Heart left ventricle (tissue), 13 donors: ENCODE data around the gene TAPBPL.

Experiments
- CTCF ChIP-seq, 12 donors: fragments of 200-600 bp; sonication (generic) in 4 of 12; IDR thresholded peaks; one replicate each; pipeline versions ENCODE4 v1.5.0 to v1.8.0; 2018 to 2022; ENCODE audit warnings: antibody characterized with exemption in 12 of 12, mild to moderate bottlenecking in 5 of 12
- POLR2A ChIP-seq, 2 donors: fragments of 450-650 bp; IDR thresholded peaks; one replicate each; pipeline ENCODE4 v1.6.1; 2017; ENCODE audit warnings: antibody characterized with exemption in 2 of 2, mild to moderate bottlenecking in 2 of 2, moderate library complexity in 2 of 2
- donor health status: ischemic (EF 13 %, LVEDD 7.1; RV severe dilation, severe dysfunction).
- donor health status: DM: no; HTN: yes; CAD: no.
- donor health status: DM: no; HTN: no; CAD: no.
- donor health status: ischemic (EF 25% LVEDD 6.9; RV normal size, moderate dysfunction).
- donor health status: ischemic (EF 25% LVEDD 5.7; RV mildly dilated, moderate dysfunction).
- donor health status: ischemic (EF 35%, LVEDD 5.7; RV mildly dilated, moderate dysfunction).
- donor health status: nonischemic (EF 11% LVEDD 7.7; RV severe dilation, severe dysfunction).
- donor health status: DM: yes; HTN: yes; CAD: no.
- donor health status: PGD.
- donor health status: ischemic (EF 29% LVEDD 5.4; RV normal size, mild dysfunction).
- donor health status: nonischemic (EF 23%, LVEDD 6.1; RV moderate dilation, normal function).

GRCh38 chr12:6438345-6438744 is 13.5 kb upstream of the TAPBPL start:
- TF ChIP-seq CTCF (IDR thresholded peaks at IDR 0.05) (no peak), POLR2A (IDR thresholded peaks at IDR 0.05) (no peak)
